SK-N-SH (cell line): Measurements from ENCODE around the gene XG.

Source experiments
- EP300 ChIP-seq, 2 experiments: IDR thresholded peaks; 2 replicates each; pipeline versions ENCODE4 v1.4.0 to v1.6.1; 2012; ENCODE audit warnings: borderline replicate concordance in 1 of 2, low read depth in 1 of 2, low read length in 1 of 2
- FOXJ3 ChIP-seq: sonication (generic); formaldehyde crosslinking; IDR thresholded peaks from 2 replicates; pipeline ENCODE4 v1.5.1; 2020; ENCODE audit warnings: mild to moderate bottlenecking, missing genetic modification reagents
- GATA2 ChIP-seq: sonication (generic); formaldehyde crosslinking; IDR thresholded peaks from 2 replicates; pipeline ENCODE4 v1.5.0; 2020; ENCODE audit warnings: mild to moderate bottlenecking, missing genetic modification reagents
- POLR2AphosphoS5 ChIP-seq: IDR thresholded peaks from 2 replicates; pipeline ENCODE4 v1.6.1; 2012; ENCODE audit warnings: low read depth, low read length
- RCOR1 ChIP-seq: fragments of 150-350 bp; IDR thresholded peaks from 2 replicates; pipeline ENCODE4 v1.6.1; 2017; ENCODE audit warnings: antibody characterized with exemption, low read length
- TAF1 ChIP-seq: IDR thresholded peaks from 2 replicates; pipeline ENCODE4 v1.6.1; 2012; ENCODE audit warnings: low read depth, mild to moderate bottlenecking, low read length, moderate library complexity, borderline replicate concordance
- TEAD4 ChIP-seq: IDR thresholded peaks from 2 replicates; pipeline ENCODE4 v1.4.0; 2012; ENCODE audit warnings: mild to moderate bottlenecking, borderline replicate concordance; ENCODE audit not compliant: insufficient read depth
- TF ChIP-seq, protein P1 (sequence below): fragments of 200-600 bp; sonication (generic); IDR thresholded peaks from 2 replicates; pipeline ENCODE4 v1.6.1; 2017; ENCODE audit warnings: antibody characterized with exemption, mild to moderate bottlenecking, moderate library complexity
- TF ChIP-seq, protein P2 (sequence below): IDR thresholded peaks from 2 replicates; pipeline ENCODE4 v1.6.1; 2012; ENCODE audit warnings: mild to moderate bottlenecking, low read depth, low read length, moderate library complexity

DNA sequence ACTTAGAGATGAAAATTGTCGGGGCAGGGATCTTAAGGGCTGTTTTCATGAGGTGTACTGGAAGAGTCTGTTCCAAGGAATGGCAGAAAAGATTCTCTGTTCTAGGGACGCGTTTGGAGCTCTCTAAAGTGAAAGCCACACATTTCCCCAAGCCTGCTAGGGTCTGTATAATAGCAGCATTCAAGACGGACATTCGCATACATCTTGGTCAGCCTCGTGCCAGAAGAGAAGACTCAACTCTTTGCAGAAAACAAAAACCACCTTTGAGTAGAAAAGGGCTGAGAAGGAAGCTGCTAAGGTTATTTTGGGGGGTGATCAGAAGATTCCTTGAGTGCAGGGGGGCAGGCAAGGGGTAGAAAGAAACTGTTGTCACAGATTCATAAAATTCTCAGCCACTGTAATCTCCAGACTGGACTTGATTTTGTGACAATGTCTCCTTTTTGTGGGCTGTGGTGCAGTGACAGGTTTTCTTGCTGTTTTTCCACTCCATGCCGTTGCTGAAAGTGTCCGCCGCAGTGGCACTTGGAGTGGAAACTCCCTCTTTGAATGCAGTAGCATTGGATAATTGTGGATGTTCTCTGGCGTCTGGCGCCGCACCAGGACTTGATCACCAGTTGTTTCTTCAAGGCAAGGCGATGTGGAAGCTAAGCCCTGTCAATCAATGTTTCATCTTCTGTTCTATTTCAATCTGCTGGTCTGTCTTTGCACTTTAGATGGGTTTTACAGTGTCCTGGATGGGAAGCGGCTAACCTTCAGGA lies 79.8 kb downstream of the XG start:
- TF ChIP-seq TAF1 (no peak), RCOR1 (no peak), TEAD4 (no peak), EP300 (IDR thresholded peaks at IDR 0.05; ENCODE audit: borderline replicate concordance in 1 of 2, low read depth in 1 of 2, low read length in 1 of 2) (no peak), GATA2 (CRISPR knock-in tag) (no peak), FOXJ3 (CRISPR knock-in tag) (no peak), POLR2AphosphoS5 (no peak)
- TF ChIP-seq, protein P1, sequence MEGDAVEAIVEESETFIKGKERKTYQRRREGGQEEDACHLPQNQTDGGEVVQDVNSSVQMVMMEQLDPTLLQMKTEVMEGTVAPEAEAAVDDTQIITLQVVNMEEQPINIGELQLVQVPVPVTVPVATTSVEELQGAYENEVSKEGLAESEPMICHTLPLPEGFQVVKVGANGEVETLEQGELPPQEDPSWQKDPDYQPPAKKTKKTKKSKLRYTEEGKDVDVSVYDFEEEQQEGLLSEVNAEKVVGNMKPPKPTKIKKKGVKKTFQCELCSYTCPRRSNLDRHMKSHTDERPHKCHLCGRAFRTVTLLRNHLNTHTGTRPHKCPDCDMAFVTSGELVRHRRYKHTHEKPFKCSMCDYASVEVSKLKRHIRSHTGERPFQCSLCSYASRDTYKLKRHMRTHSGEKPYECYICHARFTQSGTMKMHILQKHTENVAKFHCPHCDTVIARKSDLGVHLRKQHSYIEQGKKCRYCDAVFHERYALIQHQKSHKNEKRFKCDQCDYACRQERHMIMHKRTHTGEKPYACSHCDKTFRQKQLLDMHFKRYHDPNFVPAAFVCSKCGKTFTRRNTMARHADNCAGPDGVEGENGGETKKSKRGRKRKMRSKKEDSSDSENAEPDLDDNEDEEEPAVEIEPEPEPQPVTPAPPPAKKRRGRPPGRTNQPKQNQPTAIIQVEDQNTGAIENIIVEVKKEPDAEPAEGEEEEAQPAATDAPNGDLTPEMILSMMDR: no peak
- TF ChIP-seq, protein P2, sequence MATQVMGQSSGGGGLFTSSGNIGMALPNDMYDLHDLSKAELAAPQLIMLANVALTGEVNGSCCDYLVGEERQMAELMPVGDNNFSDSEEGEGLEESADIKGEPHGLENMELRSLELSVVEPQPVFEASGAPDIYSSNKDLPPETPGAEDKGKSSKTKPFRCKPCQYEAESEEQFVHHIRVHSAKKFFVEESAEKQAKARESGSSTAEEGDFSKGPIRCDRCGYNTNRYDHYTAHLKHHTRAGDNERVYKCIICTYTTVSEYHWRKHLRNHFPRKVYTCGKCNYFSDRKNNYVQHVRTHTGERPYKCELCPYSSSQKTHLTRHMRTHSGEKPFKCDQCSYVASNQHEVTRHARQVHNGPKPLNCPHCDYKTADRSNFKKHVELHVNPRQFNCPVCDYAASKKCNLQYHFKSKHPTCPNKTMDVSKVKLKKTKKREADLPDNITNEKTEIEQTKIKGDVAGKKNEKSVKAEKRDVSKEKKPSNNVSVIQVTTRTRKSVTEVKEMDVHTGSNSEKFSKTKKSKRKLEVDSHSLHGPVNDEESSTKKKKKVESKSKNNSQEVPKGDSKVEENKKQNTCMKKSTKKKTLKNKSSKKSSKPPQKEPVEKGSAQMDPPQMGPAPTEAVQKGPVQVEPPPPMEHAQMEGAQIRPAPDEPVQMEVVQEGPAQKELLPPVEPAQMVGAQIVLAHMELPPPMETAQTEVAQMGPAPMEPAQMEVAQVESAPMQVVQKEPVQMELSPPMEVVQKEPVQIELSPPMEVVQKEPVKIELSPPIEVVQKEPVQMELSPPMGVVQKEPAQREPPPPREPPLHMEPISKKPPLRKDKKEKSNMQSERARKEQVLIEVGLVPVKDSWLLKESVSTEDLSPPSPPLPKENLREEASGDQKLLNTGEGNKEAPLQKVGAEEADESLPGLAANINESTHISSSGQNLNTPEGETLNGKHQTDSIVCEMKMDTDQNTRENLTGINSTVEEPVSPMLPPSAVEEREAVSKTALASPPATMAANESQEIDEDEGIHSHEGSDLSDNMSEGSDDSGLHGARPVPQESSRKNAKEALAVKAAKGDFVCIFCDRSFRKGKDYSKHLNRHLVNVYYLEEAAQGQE: no peak
